Liver (tissue), 9 donors: ENCODE measurements around the gene TMTC2. TPM values are rescaled to one million over a fixed set of nuclear protein-coding genes. Genes with fewer than 3 reads are reported as not detected.

Experiments used
- DNase-seq: peaks from one replicate; pipeline ENCODE4 v3.0.0-alpha.2; 2017; ENCODE audit warnings: low spot score
- H3K27ac ChIP-seq, 2 donors: one replicate each; pipeline ENCODE4 v1.7.0; 2013; ENCODE audit warnings: inconsistent platforms in 2 of 2, low read length in 2 of 2, control low read depth in 1 of 2, low read depth in 1 of 2, mild to moderate bottlenecking in 1 of 2
- H3K27me3 ChIP-seq, 4 donors: one replicate each; pipeline versions ENCODE4 v1.6.1 to v1.7.0; 2013; ENCODE audit warnings: low read length in 3 of 4, inconsistent platforms in 1 of 4, mild to moderate bottlenecking in 1 of 4, moderate library complexity in 1 of 4; ENCODE audit not compliant: control insufficient read depth in 4 of 4, insufficient read depth in 4 of 4
- H3K36me3 ChIP-seq, 4 donors: one replicate each; pipeline versions ENCODE4 v1.6.1 to v1.7.0; 2013; ENCODE audit warnings: low read length in 3 of 4, mild to moderate bottlenecking in 3 of 4, low read depth in 1 of 4, moderate library complexity in 1 of 4; ENCODE audit not compliant: control insufficient read depth in 4 of 4, insufficient read depth in 3 of 4
- H3K4me1 ChIP-seq, 4 donors: one replicate each; pipeline versions ENCODE4 v1.6.1 to v1.7.0; 2013; ENCODE audit warnings: low read length in 3 of 4, mild to moderate bottlenecking in 3 of 4, moderate library complexity in 1 of 4; ENCODE audit not compliant: control insufficient read depth in 4 of 4, insufficient read depth in 4 of 4
- H3K4me3 ChIP-seq, 3 donors: one replicate each; pipeline versions ENCODE4 v1.6.1 to v1.7.0; 2013; ENCODE audit warnings: low read length in 3 of 3, control low read depth in 1 of 3, low read depth in 1 of 3, mild to moderate bottlenecking in 1 of 3
- H3K9ac ChIP-seq, 2 donors: one replicate each; pipeline ENCODE4 v1.7.0; 2013; ENCODE audit warnings: low read length in 2 of 2, mild to moderate bottlenecking in 2 of 2, moderate library complexity in 2 of 2, control low read depth in 1 of 2, low read depth in 1 of 2
- H3K9me3 ChIP-seq, 4 donors: one replicate each; pipeline versions ENCODE4 v1.6.1 to v1.7.0; 2013; ENCODE audit warnings: low read length in 3 of 4; ENCODE audit not compliant: control insufficient read depth in 4 of 4
- CTCF ChIP-seq: fragments of 150-350 bp; IDR thresholded peaks from 2 replicates; pipeline ENCODE4 v1.5.1; 2017; ENCODE audit warnings: improper control_type of control experiment, low read depth, low read length; ENCODE audit not compliant: missing input control
- EGR1 ChIP-seq, 2 donors: IDR thresholded peaks; 2 replicates each; pipeline ENCODE4 v1.6.1; 2016 to 2018; ENCODE audit warnings: antibody characterized with exemption in 2 of 2, low read depth in 2 of 2
- FOXA1 ChIP-seq: IDR thresholded peaks from 2 replicates; pipeline ENCODE4 v1.6.1; 2016; ENCODE audit warnings: antibody characterized with exemption
- FOXA2 ChIP-seq: IDR thresholded peaks from 2 replicates; pipeline ENCODE4 v1.6.1; 2016; ENCODE audit warnings: antibody characterized with exemption
- HNF4A ChIP-seq, 2 donors: conservative IDR thresholded peaks; 2 replicates each; pipeline ENCODE4 v1.6.1; 2016; ENCODE audit warnings: antibody characterized with exemption in 2 of 2, mild to moderate bottlenecking in 2 of 2
- HNF4G ChIP-seq: IDR thresholded peaks from 2 replicates; pipeline ENCODE4 v1.6.1; 2016; ENCODE audit warnings: antibody characterized with exemption
- JUND ChIP-seq, 2 donors: IDR thresholded peaks; 2 replicates each; pipeline ENCODE4 v1.6.1; 2016; ENCODE audit warnings: antibody characterized with exemption in 2 of 2
- MAX ChIP-seq: IDR thresholded peaks from 2 replicates; pipeline ENCODE4 v1.6.1; 2016; ENCODE audit warnings: antibody characterized with exemption
- NR2F2 ChIP-seq: IDR thresholded peaks from 2 replicates; pipeline ENCODE4 v1.6.1; 2016; ENCODE audit warnings: antibody characterized with exemption
- RAD21 ChIP-seq, 2 donors: IDR thresholded peaks; 2 replicates each; pipeline ENCODE4 v1.6.1; 2016; ENCODE audit warnings: antibody characterized with exemption in 2 of 2, mild to moderate bottlenecking in 2 of 2
- REST ChIP-seq: IDR thresholded peaks from 2 replicates; pipeline ENCODE4 v1.6.1; 2016; ENCODE audit warnings: antibody characterized with exemption, mild to moderate bottlenecking
- SP1 ChIP-seq: IDR thresholded peaks from 2 replicates; pipeline ENCODE4 v1.6.1; 2018; ENCODE audit warnings: antibody characterized with exemption, mild to moderate bottlenecking
- TAF1 ChIP-seq: conservative IDR thresholded peaks from 2 replicates; pipeline ENCODE4 v1.6.1; 2016; ENCODE audit warnings: antibody characterized with exemption, mild to moderate bottlenecking
- YY1 ChIP-seq: IDR thresholded peaks from 2 replicates; pipeline ENCODE4 v1.6.1; 2016; ENCODE audit warnings: antibody characterized with exemption, mild to moderate bottlenecking
- ZBTB33 ChIP-seq: IDR thresholded peaks from 2 replicates; pipeline ENCODE4 v1.6.1; 2016; ENCODE audit warnings: antibody characterized with exemption
- WGBS: extraction: QIAGEN DNeasy Blood & Tissue Kit; methylation state at CpG from one replicate; pipeline ENCODE4 v1.1.7; 2013; 5-methylcytosine and 5-hydroxymethylcytosine counted together
- polyA plus RNA-seq, 2 donors: library from polyadenylated mRNA; stranded (reverse) in 1 of 2; unstranded in 1 of 2; fragments of 200-250 nt in 1 of 2; fragments of >200 nt in 1 of 2; fragmentation: Nextera tagmentation in 1 of 2; extraction: Ambion mirVana in 1 of 2; gene quantifications; one replicate each; pipeline versions ENCODE4 v1.2.1 to v1.2.3, GENCODE V29; 2013 to 2015
- total RNA-seq, 2 donors: library from RNA; depleted of rRNA; stranded (reverse); fragments of >200 nt; gene quantifications; one replicate each; pipeline ENCODE4 v1.2.3, GENCODE V29; 2014
- donor health status: healthy.
- donor health status: healthy.
- donor health status: healthy.
- donor health status: healthy.
- donor health status: healthy.

The TMTC2 gene
- total and polyA plus RNA-seq, 4 donors = 0.36 to 3.0 (median 0.61) TPM

- H3K9ac ChIP-seq = peak overlapping the region; percentile 30 to 50
- H3K36me3 ChIP-seq = no peaks in the 10 kb centered on the region
- no peak for TF ChIP-seq EGR1 (IDR thresholded peaks at IDR 0.05; ENCODE audit: low read depth in 2 of 2)
- no peak for TF ChIP-seq NR2F2
- TF ChIP-seq CTCF = no peak
- TF ChIP-seq HNF4G = no peak
- TF ChIP-seq FOXA2 = no peak
- no peak for TF ChIP-seq RAD21 (IDR thresholded peaks at IDR 0.05)
- no peak for TF ChIP-seq TAF1
- no peak for TF ChIP-seq MAX
- TF ChIP-seq FOXA1 = no peak
- peak overlapping the region; percentile 53 to 67 (median 56) for H3K4me3 ChIP-seq
- H3K27me3 ChIP-seq = no peaks in the 10 kb centered on the region
- 10% methylated on average over 12 of the region's 12 CpGs for WGBS
- DNase-seq = no peak
- no peak overlapping the region for H3K27ac ChIP-seq
- H3K9me3 ChIP-seq = no peaks in the 10 kb centered on the region
- peaks cover 1 to 20% (median 10%) of the 10 kb centered on the region in 4 donors for H3K4me1 ChIP-seq
Measured at GRCh38 chr12:82688035-82688501, 1.4 kb downstream of the TMTC2 start.

GRCh38 chr12:82688596-82688995 is 1.9 kb downstream of the TMTC2 start:
- H3K9ac ChIP-seq = no peak overlapping the region
- H3K4me3 ChIP-seq = no peak overlapping the region
- no peaks in the 10 kb centered on the region for H3K36me3 ChIP-seq
- peaks cover 1 to 20% (median 10%) of the 10 kb centered on the region in 4 donors for H3K4me1 ChIP-seq
- 88% methylated on average over 7 of the region's 7 CpGs for WGBS
- DNase-seq = no peak
- H3K27me3 ChIP-seq = no peaks in the 10 kb centered on the region
- no peaks in the 10 kb centered on the region for H3K9me3 ChIP-seq
- no peak overlapping the region for H3K27ac ChIP-seq
- no peak for TF ChIP-seq SP1
- TF ChIP-seq EGR1 (IDR thresholded peaks at IDR 0.05; ENCODE audit: low read depth in 2 of 2) = no peak
- no peak for TF ChIP-seq FOXA2
- no peak for TF ChIP-seq TAF1
- no peak for TF ChIP-seq HNF4G
- TF ChIP-seq ZBTB33 = no peak
- TF ChIP-seq JUND (IDR thresholded peaks at IDR 0.05) = no peak
- TF ChIP-seq FOXA1 = no peak
- TF ChIP-seq NR2F2 = no peak
- no peak for TF ChIP-seq YY1
- no peak for TF ChIP-seq MAX
- no peak for TF ChIP-seq HNF4A (conservative IDR thresholded peaks at IDR 0.05)

- whole genome bisulfite sequencing = 95% methylated on average over 1 of the region's 1 CpG
- Histone ChIP-seq H3K36me3 (no peaks in the 10 kb centered on the region), H3K9me3 (no peaks in the 10 kb centered on the region), H3K9ac (no peak overlapping the region), H3K4me1 (peaks cover 1 to 20% (median 10%) of the 10 kb centered on the region in 4 donors), H3K4me3 (no peak overlapping the region), H3K27ac (no peak overlapping the region), H3K27me3 (no peaks in the 10 kb centered on the region)
- no peak for DNase-seq
- TF ChIP-seq REST (no peak), EGR1 (IDR thresholded peaks at IDR 0.05; ENCODE audit: low read depth in 2 of 2) (no peak), NR2F2 (no peak), FOXA2 (no peak), SP1 (no peak), TAF1 (no peak), FOXA1 (no peak), YY1 (no peak), CTCF (no peak)
Measured at GRCh38 chr12:82690006-82690405, 3.3 kb downstream of the TMTC2 start.
